Lower leg skin (tissue), 4 donors: ENCODE measurements around the gene CA12. TPM values are rescaled to one million over a fixed set of nuclear protein-coding genes. Genes with fewer than 3 reads are reported as not detected.

Experiments
- DNase-seq, 2 donors: peaks; one replicate each; pipeline ENCODE4 v3.0.0-alpha.2; 2019; ENCODE audit warnings: low spot score in 2 of 2
- H3K4me3 ChIP-seq: fragments of 200-600 bp; sonication (generic); 2 replicates; pipeline ENCODE4 v1.5.1; 2017; ENCODE audit warnings: mild to moderate bottlenecking, low read depth; ENCODE audit not compliant: poor library complexity, severe bottlenecking
- POLR2A ChIP-seq, 2 donors: fragments of 450-650 bp; IDR thresholded peaks; one replicate each; pipeline ENCODE4 v1.6.1; 2016 to 2017; ENCODE audit warnings: antibody characterized with exemption in 2 of 2, mild to moderate bottlenecking in 1 of 2, moderate library complexity in 1 of 2
- WGBS, 2 donors: methylation state at CpG; one replicate each; pipeline ENCODE4 v1.1.5; 2018; 5-methylcytosine and 5-hydroxymethylcytosine counted together
- intact Hi-C: fragments of 100-400 bp; cut with DNase I; formaldehyde crosslinking; loops from one replicate; pipeline ENCODE4 v1.15.0; 2023; ENCODE audit warnings: low total_unique reads
- total RNA-seq, 4 donors: library from RNA; depleted of rRNA; stranded (reverse); fragments of >200 nt; gene quantifications; one replicate each; pipeline ENCODE4 v1.1.0, GENCODE V29; 2016
- TF ChIP-seq, protein P1 (sequence below), 3 donors: fragments of 450-650 bp; IDR thresholded peaks; one replicate each; pipeline ENCODE4 v1.5.1; 2016; ENCODE audit warnings: antibody characterized with exemption in 3 of 3, mild to moderate bottlenecking in 3 of 3, moderate library complexity in 2 of 3

CA12 gene
- total RNA-seq, 4 donors from 2014 or later, result 144 to 253 (median 213) TPM

DNA sequence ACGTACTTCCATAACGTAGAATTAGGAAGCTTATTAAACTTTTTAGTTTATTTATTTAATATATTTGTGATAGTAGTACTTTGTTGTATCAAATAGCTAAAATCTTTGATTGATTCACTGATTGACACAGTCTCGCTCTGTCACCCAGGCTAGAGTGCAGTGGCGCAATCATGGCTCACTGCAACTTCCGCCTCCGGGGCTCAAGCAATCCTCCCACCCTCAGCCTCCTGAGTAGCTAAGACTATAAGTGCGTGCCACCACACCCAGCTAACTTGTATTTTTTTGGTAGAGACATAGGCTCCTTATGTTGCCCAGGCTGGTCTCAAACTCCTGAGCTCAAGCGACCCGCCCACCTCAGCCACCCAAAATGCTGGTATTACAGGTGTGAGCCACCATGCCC lies 98.5 kb downstream of the CA12 start:
- intact Hi-C loops, result no loop called here
- TF ChIP-seq POLR2A (IDR thresholded peaks at IDR 0.05), result no peak
- TF ChIP-seq, protein P1, sequence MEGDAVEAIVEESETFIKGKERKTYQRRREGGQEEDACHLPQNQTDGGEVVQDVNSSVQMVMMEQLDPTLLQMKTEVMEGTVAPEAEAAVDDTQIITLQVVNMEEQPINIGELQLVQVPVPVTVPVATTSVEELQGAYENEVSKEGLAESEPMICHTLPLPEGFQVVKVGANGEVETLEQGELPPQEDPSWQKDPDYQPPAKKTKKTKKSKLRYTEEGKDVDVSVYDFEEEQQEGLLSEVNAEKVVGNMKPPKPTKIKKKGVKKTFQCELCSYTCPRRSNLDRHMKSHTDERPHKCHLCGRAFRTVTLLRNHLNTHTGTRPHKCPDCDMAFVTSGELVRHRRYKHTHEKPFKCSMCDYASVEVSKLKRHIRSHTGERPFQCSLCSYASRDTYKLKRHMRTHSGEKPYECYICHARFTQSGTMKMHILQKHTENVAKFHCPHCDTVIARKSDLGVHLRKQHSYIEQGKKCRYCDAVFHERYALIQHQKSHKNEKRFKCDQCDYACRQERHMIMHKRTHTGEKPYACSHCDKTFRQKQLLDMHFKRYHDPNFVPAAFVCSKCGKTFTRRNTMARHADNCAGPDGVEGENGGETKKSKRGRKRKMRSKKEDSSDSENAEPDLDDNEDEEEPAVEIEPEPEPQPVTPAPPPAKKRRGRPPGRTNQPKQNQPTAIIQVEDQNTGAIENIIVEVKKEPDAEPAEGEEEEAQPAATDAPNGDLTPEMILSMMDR (IDR thresholded peaks at IDR 0.05), result no peak
- DNase-seq, result no peak
- WGBS, 2 donors, result 78 to 83% methylated on average over 9 of the region's 9 CpGs
- no peak overlapping the region for H3K4me3 ChIP-seq

DNA sequence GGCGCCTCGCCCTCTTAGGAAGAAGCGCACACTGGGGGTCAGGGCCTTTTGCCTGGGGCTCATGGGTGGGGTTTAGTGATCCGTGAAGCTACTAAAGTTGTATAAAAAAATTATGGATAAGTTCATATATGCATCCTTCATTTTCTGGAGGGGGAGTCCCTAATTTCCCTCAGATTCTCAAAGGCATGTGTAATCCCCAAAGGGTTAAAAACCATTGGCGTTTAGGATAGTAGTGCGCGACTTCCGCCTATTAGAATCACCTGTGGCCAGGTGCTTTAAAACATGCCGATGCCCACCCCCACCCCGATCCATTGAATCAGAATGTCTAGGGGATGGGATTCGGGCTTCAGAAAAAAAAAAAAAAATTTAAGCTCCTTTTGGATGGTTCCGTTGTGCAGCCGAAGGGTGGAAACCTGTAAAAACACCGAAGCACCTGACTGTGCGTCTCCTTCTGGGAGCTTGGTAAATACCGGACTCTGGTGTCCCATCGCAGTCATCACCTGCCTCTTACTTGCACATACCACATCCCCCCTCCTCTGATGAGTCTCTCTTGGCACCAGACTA lies 103.7 kb downstream of the CA12 start:
- TF ChIP-seq, protein P1 (IDR thresholded peaks at IDR 0.05), result no peak
- TF ChIP-seq POLR2A (IDR thresholded peaks at IDR 0.05), result no peak
- peak overlapping the region; percentile 77 for H3K4me3 ChIP-seq
- 7 to 10% methylated on average over 17 of the region's 17 CpGs for WGBS, 2 donors
- intact Hi-C loops, result no loop called here
- no peak for DNase-seq

DNA sequence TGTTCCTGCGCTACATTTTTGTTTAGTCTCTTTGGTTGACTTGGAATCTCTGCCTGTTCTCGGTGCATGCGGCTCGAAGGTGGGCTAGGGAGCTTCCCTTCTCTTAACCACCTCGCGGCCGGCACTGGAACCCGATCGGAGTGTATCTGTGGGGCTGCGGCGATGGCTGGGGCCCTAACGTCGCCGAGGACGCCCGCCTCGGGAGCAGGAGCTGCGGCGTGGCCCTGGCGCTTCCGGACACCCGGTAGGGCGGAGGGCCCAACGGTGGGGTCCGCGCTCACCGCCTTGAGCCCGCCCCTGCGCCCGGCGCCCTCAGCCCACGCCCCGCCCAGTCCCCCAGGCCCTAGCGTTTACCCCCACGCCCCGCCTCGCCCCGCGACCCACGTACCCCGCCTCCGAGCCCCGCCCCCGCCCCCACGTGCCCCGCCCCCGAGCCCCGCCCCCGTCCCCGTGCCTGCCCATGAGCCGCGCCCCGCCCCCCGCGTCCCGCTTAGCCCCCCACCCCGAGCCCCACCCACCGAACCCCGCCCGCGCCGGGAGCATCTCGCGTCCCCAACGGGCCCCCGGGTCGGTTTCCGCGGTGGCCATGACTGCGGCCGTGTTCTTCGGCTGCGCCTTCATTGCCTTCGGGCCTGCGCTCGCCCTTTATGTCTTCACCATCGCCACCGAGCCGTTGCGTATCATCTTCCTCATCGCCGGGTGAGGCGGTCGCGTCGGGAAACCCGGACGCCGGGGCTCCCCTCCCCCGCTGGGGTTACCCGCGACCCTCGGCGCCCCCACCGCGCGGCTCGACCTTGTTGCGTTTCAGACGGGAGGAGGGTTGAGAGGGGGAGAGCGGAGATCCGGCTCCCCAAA lies 104.4 kb downstream of the CA12 start, which contains the start of gene APH1B:
APH1B (plus strand) TSS at position 568 of the 855 bp plus-strand sequence; CDS start at position 587, 19 bp downstream.
- intact Hi-C loops, result no loop called here
- TF ChIP-seq, protein P1 (IDR thresholded peaks at IDR 0.05), result no peak
- no peak for TF ChIP-seq POLR2A (IDR thresholded peaks at IDR 0.05)
- DNase-seq, result peak; percentile 78 to 97
- peak within 1 kb of the TSS; percentile 77 for H3K4me3 ChIP-seq
- WGBS, 2 donors, result 0 to 1% methylated on average over 45 to 51 of the region's 102 CpGs

DNA sequence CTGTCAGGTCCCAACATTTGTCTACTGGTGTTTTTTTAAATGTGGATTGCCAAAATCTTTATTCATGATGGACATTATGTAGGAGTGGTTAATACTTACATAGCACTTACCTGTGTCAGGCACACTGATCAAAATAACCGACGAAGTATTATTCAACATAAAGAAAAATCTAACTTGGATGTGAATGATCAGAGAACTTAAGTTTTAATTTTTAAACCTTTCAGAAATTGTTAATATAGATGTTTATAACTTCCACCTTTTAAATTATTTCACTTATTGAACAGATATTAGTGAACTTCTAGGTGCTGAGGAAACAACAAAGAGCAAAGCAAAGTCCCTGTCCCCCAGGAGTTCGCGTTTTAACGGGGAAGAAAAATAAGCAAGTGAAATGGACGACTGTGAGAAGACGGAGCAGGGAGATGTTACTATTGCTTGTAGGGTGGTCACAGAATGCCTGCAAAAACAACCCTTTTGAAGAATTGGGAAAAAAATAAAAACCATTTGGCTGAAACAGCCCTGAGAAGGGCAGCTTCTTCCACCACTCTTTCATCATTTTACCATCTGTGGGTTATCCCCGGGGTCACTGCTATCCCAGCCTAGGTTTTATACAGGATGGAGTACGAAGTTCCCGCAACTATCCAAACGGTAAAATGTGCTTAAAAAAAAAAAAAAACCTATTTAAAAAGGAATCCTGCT lies 105.2 kb downstream of the CA12 start:
- TF ChIP-seq, protein P1 (IDR thresholded peaks at IDR 0.05), result no peak
- TF ChIP-seq POLR2A (IDR thresholded peaks at IDR 0.05), result no peak
- WGBS, 2 donors, result 13 to 16% methylated on average over 11 of the region's 11 CpGs
- intact Hi-C loops, result no loop called here
- H3K4me3 ChIP-seq, result peak overlapping the region; percentile 36
- no peak for DNase-seq

DNA sequence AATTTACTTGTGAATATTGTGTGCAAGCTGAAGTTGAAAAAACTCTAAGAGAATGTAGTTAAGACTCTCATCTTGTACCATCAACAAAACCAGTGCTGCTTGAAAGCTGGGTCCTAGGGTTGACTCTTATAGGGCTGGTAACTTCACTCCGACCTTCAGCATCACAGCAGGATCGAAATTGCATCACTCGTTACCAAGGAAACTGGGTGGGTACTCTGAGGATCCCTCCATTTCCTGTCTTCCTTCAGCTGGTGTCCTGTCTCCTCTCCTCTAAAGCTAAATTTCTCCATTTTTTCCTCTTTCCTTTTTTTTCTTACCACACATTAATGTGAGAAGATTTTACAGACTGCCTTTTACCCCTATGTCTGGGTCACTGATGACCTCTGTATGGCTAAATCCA lies 107.2 kb downstream of the CA12 start:
- intact Hi-C loops, result no loop called here
- 71 to 84% methylated on average over 3 of the region's 3 CpGs for WGBS, 2 donors
- DNase-seq, result no peak

More for the DNA sequence above, 107.2 kb downstream of the CA12 start:
- TF ChIP-seq, protein P1 (IDR thresholded peaks at IDR 0.05), result no peak
- no peak for TF ChIP-seq POLR2A (IDR thresholded peaks at IDR 0.05)
- H3K4me3 ChIP-seq, result no peak overlapping the region

Other genes starting within 250 kb of the CA12 start
- gene RPS27L, start 224.4 kb downstream of the CA12 start, total RNA-seq, result 10 to 100 TPM; 39.6 to 64.9 (median 55.8) TPM
- gene RAB8B, start 192.2 kb downstream of the CA12 start, total RNA-seq, result 10 to 100 TPM in 3 of 4 donors, 1 to 10 TPM in 1; 9.1 to 23.6 (median 10.7) TPM
- gene APH1B, start 104.2 kb downstream of the CA12 start, total RNA-seq, result 1 to 10 TPM; 4.6 to 8.1 (median 6.5) TPM
- 10 to 100 TPM; 43.9 to 66.5 (median 55.0) TPM for gene USP3, start 122.7 kb upstream of the CA12 start, total RNA-seq
- 1 to 10 TPM in 2 of 4 donors, under 1 TPM in 1, not detected in 1; 0.25 to 4.2 (median 1.2) TPM for gene FBXL22, start 215.5 kb upstream of the CA12 start, total RNA-seq